ENCODE data around the gene OPRM1.
A peak's percentile ranks its signal among the peaks of the same experiment; 100 is the strongest.

OPRM1 gene

DNA sequence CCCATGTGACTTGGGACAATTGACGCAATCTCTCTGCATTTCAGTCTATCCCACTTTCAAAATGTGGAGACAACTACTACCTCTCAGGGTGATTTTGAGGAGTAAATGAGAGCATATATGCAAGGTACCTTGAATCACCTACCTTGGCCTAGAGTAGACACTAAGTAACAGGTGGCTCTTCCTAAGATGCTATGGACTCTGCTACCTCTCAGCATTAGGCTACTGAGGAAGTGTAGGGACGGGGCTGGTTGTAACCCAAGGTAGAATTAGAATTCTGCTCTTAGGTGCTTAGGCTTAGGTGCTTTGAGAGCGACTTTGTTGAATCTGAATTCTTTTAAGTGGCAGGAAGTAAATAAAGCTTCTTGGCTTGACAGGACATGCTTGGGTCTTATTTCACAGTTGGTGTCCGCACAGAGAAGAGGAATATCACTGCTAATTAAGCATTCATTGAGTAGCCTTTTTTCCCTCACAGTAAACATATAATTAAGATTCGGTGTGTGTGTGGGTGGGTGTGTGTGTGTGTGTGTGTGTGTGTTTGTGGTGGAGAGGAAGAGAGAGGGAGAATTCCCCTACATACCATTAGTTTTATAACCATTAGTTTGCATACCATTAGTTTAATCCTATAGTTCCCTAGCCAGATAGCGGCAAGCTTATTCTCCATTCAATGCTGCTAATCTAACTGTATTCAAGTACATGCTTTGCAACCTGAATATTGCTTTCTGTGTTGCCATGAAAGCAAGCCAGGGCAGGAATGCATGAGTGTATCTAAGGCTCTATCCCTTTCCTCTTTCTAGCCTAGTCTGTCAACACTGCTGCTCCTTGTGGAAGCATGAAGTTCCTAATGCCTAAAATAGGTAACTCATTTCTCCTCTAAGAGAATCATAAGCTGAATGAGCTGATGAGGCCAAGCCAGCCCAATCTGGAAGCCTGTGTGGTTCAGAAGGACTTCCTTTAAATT lies 205.0 kb downstream of the OPRM1 start:
- no peak for DNase-seq

DNA sequence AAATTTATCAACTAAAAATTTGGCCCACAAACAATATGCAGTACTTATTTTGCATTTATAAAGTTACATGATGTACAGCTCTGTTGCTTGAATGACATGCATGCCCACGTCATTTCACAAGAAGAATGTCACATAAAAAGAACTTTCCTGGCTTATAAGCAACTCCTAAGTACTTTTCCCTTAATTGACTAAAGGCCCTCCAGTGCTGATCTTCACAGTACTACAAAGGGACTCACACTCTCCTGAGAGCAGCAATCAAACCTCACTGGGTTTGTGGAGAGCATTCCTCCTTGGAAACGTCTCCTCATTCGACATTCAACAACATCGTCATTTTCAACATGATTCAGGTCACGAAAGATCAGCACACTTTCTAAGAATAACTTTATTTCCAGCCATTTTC lies 206.5 kb downstream of the OPRM1 start:
- no peak for DNase-seq

- DNase-seq = no peak
Observed at GRCh38 chr6:154246723-154247118, 207.7 kb downstream of the OPRM1 start.

- no peak for DNase-seq
Observed at GRCh38 chr6:154247119-154247861, 208.2 kb downstream of the OPRM1 start.

GRCh38 chr6:154249499-154250298 lies 210.7 kb downstream of the OPRM1 start:
- peak; percentile 45 for DNase-seq

- DNase-seq = no peak
Observed at GRCh38 chr6:154251116-154251515, 212.1 kb downstream of the OPRM1 start.

GRCh38 chr6:154252678-154253077 lies 213.6 kb downstream of the OPRM1 start:
- DNase-seq = no peak

DNA sequence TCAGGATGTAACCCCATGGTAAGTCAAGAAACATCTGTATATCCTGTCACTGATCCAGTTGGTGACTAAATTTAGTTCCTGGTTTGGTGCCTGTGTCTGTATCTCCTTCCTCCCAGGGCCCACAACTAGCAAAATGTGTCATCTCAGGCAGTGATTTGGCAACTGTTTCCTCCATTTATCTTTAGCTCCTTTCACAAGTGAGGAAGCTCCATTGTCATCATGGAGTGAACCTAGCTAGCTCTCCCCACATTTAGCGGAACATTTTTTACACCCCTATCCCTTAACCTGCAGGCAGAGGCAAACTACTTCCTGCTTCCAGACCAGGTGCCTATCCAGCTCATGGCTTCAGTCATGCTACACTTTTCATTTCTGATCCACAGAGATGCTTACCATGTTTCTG lies 218.0 kb downstream of the OPRM1 start:
- DNase-seq = no peak

GRCh38 chr6:154258064-154258757 lies 219.2 kb downstream of the OPRM1 start:
- no peak for DNase-seq

DNA sequence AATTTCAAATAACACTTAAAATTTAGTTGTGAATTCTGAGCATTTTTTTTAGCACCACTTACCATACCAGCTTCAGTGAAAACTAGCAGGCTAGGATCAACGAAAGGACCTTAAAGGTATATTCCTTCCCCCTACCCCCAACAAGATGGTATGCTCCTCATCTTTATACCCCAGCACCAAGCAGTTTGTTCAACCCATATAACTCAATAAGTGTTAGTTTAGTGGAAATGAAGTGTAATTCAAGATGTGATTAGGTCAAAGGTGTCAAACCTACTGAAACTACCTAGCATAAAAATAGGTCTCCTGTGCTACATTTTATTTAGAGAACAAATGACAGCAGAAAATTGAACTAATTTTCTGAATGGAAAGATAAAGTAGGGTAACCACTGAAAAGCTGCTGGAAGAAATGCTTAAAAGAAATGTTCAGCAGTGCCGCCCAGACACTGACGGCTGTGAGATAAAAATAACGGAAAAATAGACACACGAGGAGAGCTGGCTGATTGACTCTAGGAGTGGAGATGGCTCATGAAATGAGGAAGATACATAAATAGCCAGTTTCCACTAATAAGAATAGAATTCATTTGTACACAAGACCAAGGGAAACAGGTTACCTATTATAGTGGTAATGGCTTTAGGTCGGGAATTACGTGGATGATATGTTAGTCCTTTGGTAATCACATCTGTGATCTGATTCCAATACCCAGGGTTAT lies 222.8 kb downstream of the OPRM1 start:
- no peak for DNase-seq

- DNase-seq = no peak
Observed at GRCh38 chr6:154266560-154267099, 227.6 kb downstream of the OPRM1 start.

DNA sequence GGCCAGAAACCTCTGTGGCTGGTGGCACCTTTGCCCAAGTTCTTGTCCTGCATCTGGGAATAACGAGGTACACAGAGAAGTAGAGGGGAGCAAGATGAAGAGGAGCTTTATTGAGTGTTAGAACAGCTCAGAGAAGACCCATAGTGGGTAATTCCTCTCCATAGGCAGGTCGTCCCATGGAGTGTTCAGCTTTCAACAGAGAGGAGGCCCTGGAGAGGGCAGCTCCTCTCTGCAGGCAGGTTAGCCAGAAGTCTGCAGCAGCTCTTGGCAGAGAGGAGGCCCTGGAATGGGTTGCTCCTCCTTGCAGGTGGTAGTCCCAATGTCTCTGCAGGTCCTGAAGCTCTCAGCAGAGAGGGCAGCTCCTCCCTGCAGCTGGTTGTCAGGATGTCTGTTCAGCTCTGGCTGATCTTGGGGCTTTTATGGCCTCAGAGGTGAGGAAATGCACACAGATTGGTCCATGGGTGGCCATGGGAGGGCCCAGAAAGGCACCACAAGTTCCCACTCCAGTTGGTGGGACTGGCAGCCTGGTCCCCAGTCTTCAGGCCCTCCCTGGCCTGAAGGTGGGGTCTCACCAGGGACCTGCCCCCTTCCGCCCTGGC lies 228.6 kb downstream of the OPRM1 start:
- no peak for DNase-seq

GRCh38 chr6:154268486-154268885 lies 229.4 kb downstream of the OPRM1 start:
- DNase-seq = no peak

- DNase-seq = no peak
Observed at GRCh38 chr6:154274168-154274567, 235.1 kb downstream of the OPRM1 start.

- peak; percentile 67 for DNase-seq
Observed at GRCh38 chr6:154276810-154277628, 238.0 kb downstream of the OPRM1 start.

DNA sequence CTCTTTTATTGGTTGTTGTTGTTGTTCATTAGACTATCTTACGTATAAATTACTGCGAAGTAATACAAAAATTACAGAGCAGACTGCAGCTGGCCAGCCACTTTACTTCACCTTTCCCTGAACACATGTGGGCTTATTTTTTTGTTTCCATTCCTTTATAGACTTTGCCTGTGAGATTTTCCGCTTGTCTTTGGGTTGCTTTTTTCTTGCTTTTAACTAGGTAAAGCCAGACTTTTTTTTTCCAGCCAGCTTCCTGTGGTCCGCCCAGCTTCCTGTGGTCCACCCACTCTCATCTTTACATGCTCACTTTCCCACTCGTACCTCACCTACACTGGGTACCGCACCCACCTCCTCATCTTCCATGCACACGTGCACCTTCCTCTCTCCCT lies 238.6 kb downstream of the OPRM1 start:
- DNase-seq = no peak

GRCh38 chr6:154280521-154280920 lies 241.5 kb downstream of the OPRM1 start:
- no peak for DNase-seq

DNA sequence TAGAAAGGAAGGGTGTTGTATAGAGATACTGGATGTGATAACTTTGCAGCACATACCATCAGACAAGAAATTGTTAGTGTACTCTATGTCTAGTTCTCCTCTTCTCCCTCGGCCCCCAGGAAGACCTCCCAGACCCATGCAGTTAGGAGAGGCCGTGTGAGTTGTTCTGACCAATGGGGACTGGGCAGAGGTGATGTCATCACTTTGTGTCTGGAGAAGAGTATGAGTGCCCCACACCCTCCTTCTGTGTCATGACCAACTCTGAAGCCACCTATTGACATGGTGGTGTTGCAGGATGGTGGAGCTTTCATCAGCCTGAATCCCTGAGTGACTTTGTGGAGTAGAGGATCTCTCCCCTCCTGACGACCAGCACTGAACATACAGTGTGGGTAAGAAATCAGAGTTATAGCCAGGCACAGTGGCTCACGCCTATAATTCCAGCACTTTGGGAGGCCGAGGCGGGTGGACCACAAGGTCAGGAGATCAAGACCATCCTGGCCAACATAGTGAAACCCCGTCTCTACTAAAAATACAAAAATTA lies 245.3 kb downstream of the OPRM1 start:
- no peak for DNase-seq

DNA sequence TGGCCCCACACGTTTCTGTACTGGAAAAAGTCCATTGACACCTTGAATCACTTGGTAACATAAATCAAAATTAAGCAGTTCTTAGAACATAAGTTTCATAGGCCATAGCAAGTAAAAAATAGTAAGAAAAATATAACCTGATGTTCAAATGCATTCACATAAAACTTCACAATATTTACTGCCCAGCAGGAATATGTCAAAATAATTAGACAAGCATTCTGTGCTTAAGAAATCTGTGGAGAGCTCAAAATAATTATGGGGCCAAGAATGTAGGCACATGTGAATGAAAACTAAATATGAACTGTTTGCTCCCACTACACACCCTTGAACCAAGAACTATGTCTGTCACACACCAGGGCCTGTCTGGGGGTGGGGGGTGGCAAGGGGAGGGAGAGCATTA lies 246.8 kb downstream of the OPRM1 start:
- no peak for DNase-seq
